Measurements from ENCODE around the gene F8. TPM values are rescaled to one million over a fixed set of nuclear protein-coding genes. Genes with fewer than 3 reads are reported as not detected.
A peak's percentile ranks its signal among the peaks of the same experiment; 100 is the strongest.
"Not testable (repeated sequence)": the region's sequence is repeated elsewhere in the genome, so short reads cannot be mapped to it uniquely, and the experiment has no call there.

F8 gene
- total RNA-seq, 1 donor from 2014 or later = 43.4 TPM

GRCh38 chrX:154827194-154828015 lies 195.1 kb downstream of the F8 start:
- DNase-seq (ENCODE audit: low spot score) = no peak
- intact Hi-C loops (cut with DNase I) = no loop called here

- DNase-seq (ENCODE audit: low spot score); intact Hi-C loops (cut with DNase I): not testable (repeated sequence)
Observed at GRCh38 chrX:154825586-154825985, 196.9 kb downstream of the F8 start.

- no peak for DNase-seq (ENCODE audit: low spot score)
- intact Hi-C loops (cut with DNase I) = no loop called here
Observed at GRCh38 chrX:154824638-154825037, 197.9 kb downstream of the F8 start.

- no peak for DNase-seq (ENCODE audit: low spot score)
Observed at GRCh38 chrX:154822029-154822428, 200.5 kb downstream of the F8 start.

GRCh38 chrX:154821523-154821922 lies 201.0 kb downstream of the F8 start:
- intact Hi-C loops (cut with DNase I) = no loop called here
- DNase-seq (ENCODE audit: low spot score) = no peak

More at GRCh38 chrX:154822029-154822428, 200.5 kb downstream of the F8 start:
- intact Hi-C loops (cut with DNase I) = no loop called here

- intact Hi-C loops (cut with DNase I) = no loop called here
- no peak for DNase-seq (ENCODE audit: low spot score)
Observed at GRCh38 chrX:154819771-154820341, 202.7 kb downstream of the F8 start.

GRCh38 chrX:154818916-154819770 lies 203.4 kb downstream of the F8 start:
- DNase-seq (ENCODE audit: low spot score) = no peak
- intact Hi-C loops (cut with DNase I) = no loop called here

- intact Hi-C loops (cut with DNase I); DNase-seq (ENCODE audit: low spot score): not testable (repeated sequence)
Observed at GRCh38 chrX:154817048-154817618, 205.4 kb downstream of the F8 start.

- intact Hi-C loops (cut with DNase I); DNase-seq (ENCODE audit: low spot score): not testable (repeated sequence)
Observed at GRCh38 chrX:154816326-154816898, 206.1 kb downstream of the F8 start.

- DNase-seq (ENCODE audit: low spot score) = no peak
- intact Hi-C loops (cut with DNase I) = no loop called here
Observed at GRCh38 chrX:154815274-154815818, 207.2 kb downstream of the F8 start.

- no peak for DNase-seq (ENCODE audit: low spot score)
- intact Hi-C loops (cut with DNase I) = no loop called here
Observed at GRCh38 chrX:154813801-154814200, 208.7 kb downstream of the F8 start.

GRCh38 chrX:154812341-154813101 lies 210.0 kb downstream of the F8 start:
- intact Hi-C loops (cut with DNase I) = no loop called here
- DNase-seq (ENCODE audit: low spot score) = no peak

- no peak for DNase-seq (ENCODE audit: low spot score)
- intact Hi-C loops (cut with DNase I) = no loop called here
Observed at GRCh38 chrX:154809939-154810665, 212.4 kb downstream of the F8 start.

- DNase-seq (ENCODE audit: low spot score) = no peak
- intact Hi-C loops (cut with DNase I) = no loop called here
Observed at GRCh38 chrX:154806837-154807501, 215.6 kb downstream of the F8 start.

GRCh38 chrX:154805696-154806091 lies 216.8 kb downstream of the F8 start:
- intact Hi-C loops (cut with DNase I) = no loop called here
- no peak for DNase-seq (ENCODE audit: low spot score)

- intact Hi-C loops (cut with DNase I) = loop anchor here (5.0 kb wide), 1 partner anchor 43 kb away; the partner anchor contains the start of gene DKC1
- DNase-seq (ENCODE audit: low spot score) = peak; percentile 91
Observed at GRCh38 chrX:154804957-154805695, 217.4 kb downstream of the F8 start, which contains the start of gene MPP1. MPP1 (minus strand) TSS chrX:154805485; CDS start chrX:154805373, 112 bp downstream.
